ENCODE results near the gene STAT5A. TPM values are rescaled to one million over a fixed set of nuclear protein-coding genes. Genes with fewer than 3 reads are reported as not detected.
A peak's percentile ranks its signal among the peaks of the same experiment; 100 is the strongest.

The STAT5A gene
- total and polyA plus RNA-seq, 12 donors: 12.0 to 169 (median 81.2) TPM

GRCh38 chr17:42346481-42346880 is 58.2 kb downstream of the STAT5A start:
- H3K27ac ChIP-seq: peak overlapping the region in 3 of 5 donors; percentile 25 to 87 (median 81)
- DNase-seq: no peak
- 72 to 82% (median 80%) methylated on average over 8 of the region's 8 CpGs for WGBS, 4 donors
- H3K36me3 ChIP-seq (replicated peaks in 1 of 2): peaks cover 0 to 51% of the 10 kb centered on the region in 2 donors
- H3K4me1 ChIP-seq (replicated peaks in 1 of 2): peaks cover 18 to 50% of the 10 kb centered on the region in 2 donors
- no peaks in the 10 kb centered on the region for H3K9me3 ChIP-seq (replicated peaks in 1 of 3)
- H3K4me3 ChIP-seq: no peak overlapping the region
- intact Hi-C loops (cut with DNase I): no loop called here
- TF ChIP-seq POLR2A (IDR thresholded peaks at IDR 0.05) (no peak), CTCF (IDR thresholded peaks at IDR 0.05) (no peak)
- H3K27me3 ChIP-seq: no peaks in the 10 kb centered on the region

DNA sequence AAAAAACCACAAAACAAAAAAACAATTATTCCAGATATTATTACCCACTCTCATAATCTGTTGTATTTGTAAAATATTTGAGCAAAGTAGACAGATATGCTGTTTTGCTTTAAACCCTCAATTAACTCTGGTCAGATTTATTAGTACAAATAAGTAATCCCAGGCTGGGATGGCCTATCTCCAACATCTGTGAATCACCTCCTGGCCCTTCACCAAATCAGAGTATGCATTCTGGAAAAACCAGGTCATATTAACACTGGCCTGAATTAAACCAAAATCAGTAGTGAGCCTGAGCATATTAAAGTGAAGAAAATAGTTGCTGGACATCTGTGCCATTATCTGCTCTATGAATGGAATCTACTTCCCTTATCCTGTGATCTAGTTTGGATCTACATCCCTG is 58.9 kb downstream of the STAT5A start:
- no peak overlapping the region for H3K4me3 ChIP-seq
- intact Hi-C loops (cut with DNase I): no loop called here
- no peak for TF ChIP-seq CTCF (IDR thresholded peaks at IDR 0.05)
- TF ChIP-seq POLR2A (IDR thresholded peaks at IDR 0.05): no peak
- H3K4me1 ChIP-seq (replicated peaks in 1 of 2): peaks cover 18 to 50% of the 10 kb centered on the region in 2 donors
- DNase-seq: peak; percentile 68 to 92 (median 83)
- H3K27me3 ChIP-seq: no peaks in the 10 kb centered on the region
- H3K36me3 ChIP-seq (replicated peaks in 1 of 2): peaks cover 0 to 44% of the 10 kb centered on the region in 2 donors
- H3K9me3 ChIP-seq (replicated peaks in 1 of 3): no peaks in the 10 kb centered on the region
- H3K27ac ChIP-seq: peak overlapping the region in 4 of 5 donors; percentile 9 to 87 (median 82)

DNA sequence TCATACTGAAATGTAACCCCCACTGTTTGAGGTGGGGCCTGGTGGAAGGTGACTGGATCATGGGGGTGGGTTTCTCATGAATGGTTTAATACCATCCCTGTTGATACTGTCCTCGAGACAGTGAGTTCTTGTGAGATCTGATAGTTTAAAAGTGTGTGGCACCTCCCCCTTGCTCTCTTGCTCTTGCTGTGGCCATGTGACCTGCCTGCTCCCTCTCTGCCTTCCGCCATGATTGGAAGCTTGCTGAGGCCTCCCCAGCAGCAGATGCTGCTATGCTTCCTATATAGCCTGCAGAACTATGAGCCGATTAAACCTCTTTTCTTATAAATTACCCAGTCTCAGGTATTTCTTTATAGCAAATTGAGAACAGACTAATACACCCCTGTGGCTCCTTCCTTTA is 59.3 kb downstream of the STAT5A start:
- TF ChIP-seq CTCF (IDR thresholded peaks at IDR 0.05) (no peak), POLR2A (IDR thresholded peaks at IDR 0.05) (no peak)
- peaks cover 18 to 47% of the 10 kb centered on the region in 2 donors for H3K4me1 ChIP-seq (replicated peaks in 1 of 2)
- 70 to 77% (median 75%) methylated on average over 3 of the region's 3 CpGs for WGBS, 4 donors
- intact Hi-C loops (cut with DNase I): no loop called here
- H3K36me3 ChIP-seq (replicated peaks in 1 of 2): peaks cover 0 to 40% of the 10 kb centered on the region in 2 donors
- DNase-seq: peak in 1 of 7 donors; percentile 49
- H3K4me3 ChIP-seq: no peak overlapping the region
- H3K27ac ChIP-seq: peak overlapping the region in 4 of 5 donors; percentile 9 to 87 (median 82)
- no peaks in the 10 kb centered on the region for H3K9me3 ChIP-seq (replicated peaks in 1 of 3)
- H3K27me3 ChIP-seq: no peaks in the 10 kb centered on the region

- 90 to 97% (median 95%) methylated on average over 3 of the region's 3 CpGs for WGBS, 4 donors
- TF ChIP-seq POLR2A (IDR thresholded peaks at IDR 0.05): no peak
- TF ChIP-seq CTCF (IDR thresholded peaks at IDR 0.05): no peak
- no peaks in the 10 kb centered on the region for H3K27me3 ChIP-seq
- intact Hi-C loops (cut with DNase I): no loop called here
- H3K36me3 ChIP-seq (replicated peaks in 1 of 2): peaks cover 0 to 35% of the 10 kb centered on the region in 2 donors
- DNase-seq: peak in 1 of 7 donors; percentile 36
- no peaks in the 10 kb centered on the region for H3K9me3 ChIP-seq (replicated peaks in 1 of 3)
- H3K4me1 ChIP-seq (replicated peaks in 1 of 2): peaks cover 18 to 42% of the 10 kb centered on the region in 2 donors
- no peak overlapping the region for H3K4me3 ChIP-seq
- H3K27ac ChIP-seq: peak overlapping the region in 4 of 5 donors; percentile 9 to 87 (median 82)
Measured at GRCh38 chr17:42348104-42348503, 59.8 kb downstream of the STAT5A start.
